Mesenchymal stem cell (in vitro differentiated cells and primary cell): ENCODE measurements around the gene PLA2G2C.
A peak's percentile ranks its signal among the peaks of the same experiment; 100 is the strongest.

Experiments used
- DNase-seq: peaks from one replicate; pipeline ENCODE4 v3.0.0-alpha.2; 2013
- H2AFZ ChIP-seq: one replicate; pipeline ENCODE4 v1.6.1; 2013; ENCODE audit warnings: low read depth, mild to moderate bottlenecking, control low read depth, inconsistent platforms, low read length, moderate library complexity
- H2AK5ac ChIP-seq: 2 replicates; pipeline ENCODE4 v1.6.1; 2013; ENCODE audit warnings: low read length, moderate library complexity, mild to moderate bottlenecking, inconsistent platforms; ENCODE audit not compliant: severe bottlenecking
- H2BK120ac ChIP-seq: one replicate; pipeline ENCODE4 v1.6.1; 2013; ENCODE audit warnings: low read depth, mild to moderate bottlenecking, inconsistent platforms, low read length, moderate library complexity
- H2BK12ac ChIP-seq, 2 experiments: one replicate each; pipeline ENCODE4 v1.6.1; 2013; ENCODE audit warnings: inconsistent platforms in 2 of 2, low read length in 2 of 2, mild to moderate bottlenecking in 2 of 2, moderate library complexity in 2 of 2, control low read depth in 1 of 2
- H2BK15ac ChIP-seq: one replicate; pipeline ENCODE4 v1.6.1; 2013; ENCODE audit warnings: mild to moderate bottlenecking, low read depth, inconsistent platforms; ENCODE audit not compliant: poor library complexity, severe bottlenecking
- H2BK5ac ChIP-seq: 2 replicates; pipeline ENCODE4 v1.6.1; 2013; ENCODE audit warnings: low read depth, mild to moderate bottlenecking, low read length, control low read depth, inconsistent platforms; ENCODE audit not compliant: poor library complexity, severe bottlenecking
- H3K14ac ChIP-seq, 2 experiments: one replicate each; pipeline ENCODE4 v1.6.1; 2013; ENCODE audit warnings: inconsistent platforms in 2 of 2, low read length in 2 of 2, control low read depth in 1 of 2, mild to moderate bottlenecking in 1 of 2, moderate library complexity in 1 of 2
- H3K18ac ChIP-seq, 2 experiments: one replicate each; pipeline ENCODE4 v1.6.1; 2013; ENCODE audit warnings: inconsistent platforms in 2 of 2, low read length in 2 of 2, control low read depth in 1 of 2, low read depth in 1 of 2, mild to moderate bottlenecking in 1 of 2
- H3K23ac ChIP-seq, 2 experiments: one replicate each; pipeline ENCODE4 v1.6.1; 2013; ENCODE audit warnings: inconsistent platforms in 2 of 2, low read length in 2 of 2, mild to moderate bottlenecking in 2 of 2, moderate library complexity in 2 of 2, control low read depth in 1 of 2
- H3K27ac ChIP-seq: 2 replicates; pipeline ENCODE4 v1.5.1; 2013; ENCODE audit warnings: mild to moderate bottlenecking, moderate library complexity, low read length, control low read depth, inconsistent platforms; ENCODE audit not compliant: poor library complexity, severe bottlenecking
- H3K27me3 ChIP-seq, 2 experiments: 2 replicates each; pipeline versions ENCODE4 v1.6.1 to v1.7.0; 2013; ENCODE audit warnings: low read length in 2 of 2, mild to moderate bottlenecking in 2 of 2, moderate library complexity in 2 of 2, control low read depth in 1 of 2, inconsistent platforms in 1 of 2; ENCODE audit not compliant: control insufficient read depth in 1 of 2, insufficient read depth in 1 of 2
- H3K36me3 ChIP-seq, 2 experiments: 2 replicates each; pipeline versions ENCODE4 v1.6.1 to v1.7.0; 2013; ENCODE audit warnings: low read length in 2 of 2, control low read depth in 1 of 2, inconsistent platforms in 1 of 2, low read depth in 1 of 2, mild to moderate bottlenecking in 1 of 2; ENCODE audit not compliant: insufficient read depth in 2 of 2, control insufficient read depth in 1 of 2
- H3K4ac ChIP-seq, 2 experiments: one replicate each; pipeline ENCODE4 v1.6.1; 2013; ENCODE audit warnings: inconsistent platforms in 2 of 2, low read length in 2 of 2, mild to moderate bottlenecking in 2 of 2, moderate library complexity in 2 of 2, control low read depth in 1 of 2, low read depth in 1 of 2
- H3K4me1 ChIP-seq: 2 replicates; pipeline ENCODE4 v1.6.1; 2013; ENCODE audit warnings: low read depth, low read length, control low read depth; ENCODE audit not compliant: control insufficient read depth, insufficient read depth
- H3K4me2 ChIP-seq: 2 replicates; pipeline ENCODE4 v1.6.1; 2013; ENCODE audit warnings: low read length, mild to moderate bottlenecking, inconsistent platforms; ENCODE audit not compliant: poor library complexity, severe bottlenecking
- H3K4me3 ChIP-seq, 2 experiments: 2 replicates each; pipeline versions ENCODE4 v1.5.1 to v1.7.0; 2013; ENCODE audit warnings: low read length in 2 of 2, mild to moderate bottlenecking in 2 of 2, control low read depth in 1 of 2, low read depth in 1 of 2; ENCODE audit not compliant: insufficient read depth in 1 of 2
- H3K79me1 ChIP-seq: replicated peaks from 2 replicates; pipeline ENCODE4 v1.6.1; 2013; ENCODE audit warnings: mild to moderate bottlenecking, control low read depth, low read length, inconsistent platforms; ENCODE audit not compliant: poor library complexity, severe bottlenecking
- H3K9ac ChIP-seq: 2 replicates; pipeline ENCODE4 v1.7.0; 2013; ENCODE audit warnings: mild to moderate bottlenecking, low read length, moderate library complexity
- H3K9me3 ChIP-seq: 2 replicates; pipeline ENCODE4 v1.7.0; 2013; ENCODE audit warnings: mild to moderate bottlenecking, low read length; ENCODE audit not compliant: control insufficient read depth
- H4K8ac ChIP-seq: one replicate; pipeline ENCODE4 v1.6.1; 2013; ENCODE audit warnings: inconsistent platforms, mild to moderate bottlenecking, low read length, moderate library complexity
- H4K91ac ChIP-seq: one replicate; pipeline ENCODE4 v1.6.1; 2013; ENCODE audit warnings: mild to moderate bottlenecking, low read length, inconsistent platforms
- WGBS: methylation state at CpG from one replicate; pipeline ENCODE4 v1.1.7; 2013; ENCODE audit warnings: mixed read lengths; 5-methylcytosine and 5-hydroxymethylcytosine counted together

PLA2G2C gene

GRCh38 chr1:20152599-20152930, 33.8 kb downstream of the PLA2G2C start:
- Histone ChIP-seq H2BK12ac (no peak overlapping the region), H3K27me3 (no peaks in the 10 kb centered on the region), H3K4me2 (no peak overlapping the region), H3K4me3 (no peak overlapping the region), H2AK5ac (no peak overlapping the region), H3K14ac (no peak overlapping the region), H2BK120ac (no peak overlapping the region), H2AFZ (no peak overlapping the region), H3K4ac (no peak overlapping the region), H2BK15ac (no peak overlapping the region), H3K23ac (no peak overlapping the region), H4K8ac (peak overlapping the region; percentile 10), H3K9ac (peak overlapping the region; percentile 88), H3K27ac (no peak overlapping the region), H2BK5ac (no peak overlapping the region), H4K91ac (no peak overlapping the region), H3K9me3 (no peaks in the 10 kb centered on the region), H3K79me1 (no peaks in the 10 kb centered on the region), H3K18ac (no peak overlapping the region), H3K4me1 (peaks cover 6% of the 10 kb centered on the region), H3K36me3 (no peaks in the 10 kb centered on the region)
- no peak for DNase-seq
- 44% methylated on average over 6 of the region's 7 CpGs for WGBS

DNA sequence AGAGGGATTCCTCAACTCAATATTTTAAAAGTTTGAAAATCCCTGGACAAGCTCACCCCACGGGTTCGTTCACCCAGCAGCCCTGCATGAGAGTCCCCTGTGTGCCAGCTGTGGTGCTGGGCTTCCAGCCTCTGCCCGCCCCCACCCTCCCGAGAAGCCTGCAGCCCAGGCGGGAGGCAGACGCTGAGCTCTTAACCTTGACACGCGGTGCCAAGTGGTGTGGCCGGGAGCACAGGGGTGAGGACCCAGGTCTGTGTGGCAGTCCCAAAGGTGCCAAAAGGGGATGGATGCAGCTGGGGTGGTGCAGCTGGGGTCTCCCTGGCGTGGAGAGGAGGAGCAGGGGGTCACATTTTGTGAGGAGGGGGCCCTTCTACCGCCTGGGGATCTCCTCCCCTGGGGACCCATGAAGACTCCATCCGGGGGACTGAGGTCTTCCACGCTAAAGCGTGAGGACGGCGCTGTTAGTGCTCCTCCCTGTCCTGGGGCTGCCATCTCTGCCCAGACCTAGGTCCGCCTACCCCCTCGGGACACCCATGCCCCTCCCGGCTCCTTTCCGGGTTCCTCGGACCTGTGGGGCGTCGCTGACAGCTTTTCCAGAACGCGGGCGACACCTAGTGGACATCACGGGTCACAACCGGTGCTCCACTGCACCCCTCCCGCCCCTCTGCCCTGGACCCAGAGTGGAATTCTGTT, 34.3 kb downstream of the PLA2G2C start:
- peak overlapping the region; percentile 46 for H4K91ac ChIP-seq
- H3K9ac ChIP-seq: peak overlapping the region; percentile 88
- no peaks in the 10 kb centered on the region for H3K36me3 ChIP-seq
- H4K8ac ChIP-seq: peak overlapping the region; percentile 70
- no peak overlapping the region for H2BK15ac ChIP-seq
- peak overlapping the region; percentile 58 for H2BK120ac ChIP-seq
- H3K23ac ChIP-seq: no peak overlapping the region
- H3K4me1 ChIP-seq: peaks cover 6% of the 10 kb centered on the region
- 26% methylated on average over 29 of the region's 29 CpGs for WGBS
- no peak overlapping the region for H3K14ac ChIP-seq
- H3K9me3 ChIP-seq: no peaks in the 10 kb centered on the region
- DNase-seq: peak; percentile 62
- H3K4ac ChIP-seq: no peak overlapping the region
- H3K4me2 ChIP-seq: peak overlapping the region; percentile 74
- H3K4me3 ChIP-seq: peak overlapping the region in 1 of 2 experiments; percentile 75
- peak overlapping the region; percentile 54 for H2AFZ ChIP-seq
- peaks cover 0 to 1% of the 10 kb centered on the region in 2 experiments for H3K27me3 ChIP-seq
- no peak overlapping the region for H2AK5ac ChIP-seq
- H3K18ac ChIP-seq: peak overlapping the region; percentile 48 to 67
- H3K79me1 ChIP-seq: no peaks in the 10 kb centered on the region
- H2BK5ac ChIP-seq: no peak overlapping the region
- no peak overlapping the region for H3K27ac ChIP-seq
- peak overlapping the region in 1 of 2 experiments; percentile 87 for H2BK12ac ChIP-seq

DNA sequence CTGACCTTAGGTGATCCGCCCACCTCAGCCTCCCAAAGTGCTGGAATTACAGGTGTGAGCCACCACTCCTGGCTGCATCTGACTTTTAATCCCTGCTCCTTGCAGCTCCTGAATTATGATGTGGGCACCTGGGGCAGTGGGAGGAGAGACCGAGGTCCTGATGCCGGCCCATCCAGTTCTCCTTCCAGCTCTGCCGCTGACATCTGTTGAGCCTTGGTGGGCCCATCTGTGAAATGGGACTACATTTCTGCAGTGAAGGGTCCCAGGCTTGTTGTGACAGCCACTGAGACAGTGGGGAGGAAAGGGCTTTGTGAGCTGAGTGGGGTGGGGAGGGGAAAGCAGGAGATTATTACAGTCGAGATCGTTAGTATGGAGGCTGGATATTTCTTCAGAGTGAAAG, 35.3 kb downstream of the PLA2G2C start:
- Histone ChIP-seq H4K8ac (no peak overlapping the region), H3K27ac (no peak overlapping the region), H3K27me3 (peaks cover 0 to 10% of the 10 kb centered on the region in 2 experiments), H2BK5ac (no peak overlapping the region), H3K36me3 (no peaks in the 10 kb centered on the region), H4K91ac (no peak overlapping the region), H3K4me1 (peaks cover 6% of the 10 kb centered on the region), H3K79me1 (no peaks in the 10 kb centered on the region), H3K9me3 (no peaks in the 10 kb centered on the region), H3K9ac (no peak overlapping the region), H3K4ac (no peak overlapping the region), H2BK12ac (no peak overlapping the region), H3K4me2 (no peak overlapping the region), H2BK15ac (no peak overlapping the region), H3K4me3 (no peak overlapping the region), H3K23ac (no peak overlapping the region), H2AK5ac (no peak overlapping the region), H3K18ac (no peak overlapping the region), H2BK120ac (no peak overlapping the region), H2AFZ (no peak overlapping the region), H3K14ac (no peak overlapping the region)
- no peak for DNase-seq
- WGBS: 95% methylated on average over 6 of the region's 6 CpGs

GRCh38 chr1:20150326-20150705, 36.0 kb downstream of the PLA2G2C start:
- H2AFZ ChIP-seq: no peak overlapping the region
- DNase-seq: no peak
- H3K4me1 ChIP-seq: peaks cover 6% of the 10 kb centered on the region
- H3K36me3 ChIP-seq: no peaks in the 10 kb centered on the region
- H2BK15ac ChIP-seq: no peak overlapping the region
- H2AK5ac ChIP-seq: no peak overlapping the region
- H3K9me3 ChIP-seq: no peaks in the 10 kb centered on the region
- no peak overlapping the region for H3K27ac ChIP-seq
- H2BK12ac ChIP-seq: no peak overlapping the region
- no peak overlapping the region for H3K4me2 ChIP-seq
- no peak overlapping the region for H3K4me3 ChIP-seq
- peaks cover 0 to 10% of the 10 kb centered on the region in 2 experiments for H3K27me3 ChIP-seq
- H3K79me1 ChIP-seq: no peaks in the 10 kb centered on the region
- no peak overlapping the region for H3K9ac ChIP-seq
- no peak overlapping the region for H4K8ac ChIP-seq
- H2BK5ac ChIP-seq: no peak overlapping the region
- no peak overlapping the region for H3K23ac ChIP-seq
- no peak overlapping the region for H3K4ac ChIP-seq
- H3K14ac ChIP-seq: no peak overlapping the region
- no peak overlapping the region for H3K18ac ChIP-seq
- no peak overlapping the region for H2BK120ac ChIP-seq
- WGBS: 95% methylated on average over 8 of the region's 8 CpGs
- H4K91ac ChIP-seq: no peak overlapping the region
